Measurements from ENCODE around the gene ZBTB7C. TPM values are rescaled to one million over a fixed set of nuclear protein-coding genes. Genes with fewer than 3 reads are reported as not detected.

ZBTB7C gene
- total RNA-seq, 1 experiment from 2014 or later: not detected

- Histone ChIP-seq H3K36me3 (no peaks in the 10 kb centered on the region), H3K27ac (no peak overlapping the region), H3K4me3 (no peak overlapping the region), H3K4me1 (no peaks in the 10 kb centered on the region), H3K27me3 (no peaks in the 10 kb centered on the region), H3K9me3 (replicated peaks) (no peaks in the 10 kb centered on the region)
- DNase-seq: peak in 1 of 2 experiments; percentile 3
Observed at GRCh38 chr18:48037481-48038271, 371.5 kb downstream of the ZBTB7C start.

GRCh38 chr18:48036641-48037421, 372.4 kb downstream of the ZBTB7C start:
- H3K9me3 ChIP-seq (replicated peaks): no peaks in the 10 kb centered on the region
- H3K4me1 ChIP-seq: no peaks in the 10 kb centered on the region
- H3K4me3 ChIP-seq: no peak overlapping the region
- DNase-seq: no peak
- no peaks in the 10 kb centered on the region for H3K36me3 ChIP-seq
- no peak overlapping the region for H3K27ac ChIP-seq
- no peaks in the 10 kb centered on the region for H3K27me3 ChIP-seq

- H3K4me3 ChIP-seq: no peak overlapping the region
- no peak for DNase-seq
- H3K9me3 ChIP-seq (replicated peaks): no peaks in the 10 kb centered on the region
- H3K36me3 ChIP-seq: no peaks in the 10 kb centered on the region
- H3K27me3 ChIP-seq: no peaks in the 10 kb centered on the region
- no peaks in the 10 kb centered on the region for H3K4me1 ChIP-seq
- no peak overlapping the region for H3K27ac ChIP-seq
Observed at GRCh38 chr18:48036226-48036625, 373.0 kb downstream of the ZBTB7C start.

- no peaks in the 10 kb centered on the region for H3K27me3 ChIP-seq
- no peak for DNase-seq
- H3K36me3 ChIP-seq: no peaks in the 10 kb centered on the region
- H3K4me3 ChIP-seq: no peak overlapping the region
- H3K9me3 ChIP-seq (replicated peaks): no peaks in the 10 kb centered on the region
- no peak overlapping the region for H3K27ac ChIP-seq
- H3K4me1 ChIP-seq: no peaks in the 10 kb centered on the region
Observed at GRCh38 chr18:48035556-48035860, 373.7 kb downstream of the ZBTB7C start.

- Histone ChIP-seq H3K4me3 (no peak overlapping the region), H3K4me1 (no peaks in the 10 kb centered on the region), H3K27ac (no peak overlapping the region), H3K9me3 (replicated peaks) (no peaks in the 10 kb centered on the region), H3K27me3 (no peaks in the 10 kb centered on the region), H3K36me3 (no peaks in the 10 kb centered on the region)
- no peak for DNase-seq
Observed at GRCh38 chr18:48034651-48035555, 374.3 kb downstream of the ZBTB7C start.

- Histone ChIP-seq H3K36me3 (no peaks in the 10 kb centered on the region), H3K4me3 (no peak overlapping the region), H3K4me1 (no peaks in the 10 kb centered on the region), H3K9me3 (replicated peaks) (no peaks in the 10 kb centered on the region), H3K27me3 (no peaks in the 10 kb centered on the region), H3K27ac (no peak overlapping the region)
- DNase-seq: no peak
Observed at GRCh38 chr18:48033790-48034650, 375.2 kb downstream of the ZBTB7C start.

- Histone ChIP-seq H3K4me3 (no peak overlapping the region), H3K9me3 (replicated peaks) (no peaks in the 10 kb centered on the region), H3K27ac (no peak overlapping the region), H3K4me1 (no peaks in the 10 kb centered on the region), H3K36me3 (no peaks in the 10 kb centered on the region), H3K27me3 (no peaks in the 10 kb centered on the region)
- no peak for DNase-seq
Observed at GRCh38 chr18:48032876-48033789, 376.1 kb downstream of the ZBTB7C start.

GRCh38 chr18:48031641-48032040, 377.5 kb downstream of the ZBTB7C start:
- Histone ChIP-seq H3K27me3 (no peaks in the 10 kb centered on the region), H3K9me3 (replicated peaks) (no peaks in the 10 kb centered on the region), H3K27ac (no peak overlapping the region), H3K4me3 (no peak overlapping the region), H3K36me3 (no peaks in the 10 kb centered on the region), H3K4me1 (no peaks in the 10 kb centered on the region)
- DNase-seq: no peak

GRCh38 chr18:48030616-48031480, 378.3 kb downstream of the ZBTB7C start:
- DNase-seq: peak; percentile 31 to 51

GRCh38 chr18:48029296-48029986, 379.7 kb downstream of the ZBTB7C start:
- no peak for DNase-seq
- Histone ChIP-seq H3K4me3 (no peak overlapping the region), H3K27me3 (no peaks in the 10 kb centered on the region), H3K27ac (no peak overlapping the region), H3K9me3 (replicated peaks) (no peaks in the 10 kb centered on the region), H3K36me3 (no peaks in the 10 kb centered on the region), H3K4me1 (no peaks in the 10 kb centered on the region)

More at GRCh38 chr18:48030616-48031480, 378.3 kb downstream of the ZBTB7C start:
- H3K4me3 ChIP-seq: no peak overlapping the region
- no peaks in the 10 kb centered on the region for H3K36me3 ChIP-seq
- no peaks in the 10 kb centered on the region for H3K27me3 ChIP-seq
- no peak overlapping the region for H3K27ac ChIP-seq
- no peaks in the 10 kb centered on the region for H3K9me3 ChIP-seq (replicated peaks)
- no peaks in the 10 kb centered on the region for H3K4me1 ChIP-seq

- Histone ChIP-seq H3K27me3 (no peaks in the 10 kb centered on the region), H3K4me1 (no peaks in the 10 kb centered on the region), H3K9me3 (replicated peaks) (no peaks in the 10 kb centered on the region), H3K4me3 (no peak overlapping the region), H3K27ac (no peak overlapping the region), H3K36me3 (no peaks in the 10 kb centered on the region)
- no peak for DNase-seq
Observed at GRCh38 chr18:48028696-48029095, 380.5 kb downstream of the ZBTB7C start.

GRCh38 chr18:48028081-48028480, 381.1 kb downstream of the ZBTB7C start:
- Histone ChIP-seq H3K36me3 (no peaks in the 10 kb centered on the region), H3K4me1 (no peaks in the 10 kb centered on the region), H3K27ac (no peak overlapping the region), H3K4me3 (no peak overlapping the region), H3K27me3 (no peaks in the 10 kb centered on the region), H3K9me3 (replicated peaks) (no peaks in the 10 kb centered on the region)
- no peak for DNase-seq
